ENCODE data around the gene MYLK.

DNA sequence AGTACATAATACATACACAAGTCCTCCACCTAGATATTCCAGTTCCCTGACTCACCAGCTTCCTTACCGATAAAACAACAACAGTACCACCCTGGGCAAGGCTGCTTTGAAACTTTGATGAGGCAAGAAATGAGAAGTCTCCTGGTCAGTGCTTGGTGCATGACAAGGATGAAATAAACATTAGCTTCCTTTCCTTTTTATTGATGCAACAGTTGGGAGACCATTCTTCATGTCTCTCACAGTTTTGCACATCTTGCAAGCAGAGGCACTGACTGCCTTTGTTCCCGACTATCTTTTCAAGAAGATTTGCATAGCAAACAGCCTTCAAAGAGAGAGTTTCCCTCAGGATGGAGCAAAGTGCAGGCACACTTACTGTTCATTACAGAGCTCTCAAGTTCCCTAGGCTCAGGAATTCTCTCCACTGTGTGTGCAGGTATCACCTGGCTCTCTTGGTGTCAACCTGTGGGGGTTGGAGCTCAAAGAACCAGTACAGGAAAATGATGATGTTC is 65.2 kb downstream of the MYLK start:
- TF ChIP-seq, protein P1, sequence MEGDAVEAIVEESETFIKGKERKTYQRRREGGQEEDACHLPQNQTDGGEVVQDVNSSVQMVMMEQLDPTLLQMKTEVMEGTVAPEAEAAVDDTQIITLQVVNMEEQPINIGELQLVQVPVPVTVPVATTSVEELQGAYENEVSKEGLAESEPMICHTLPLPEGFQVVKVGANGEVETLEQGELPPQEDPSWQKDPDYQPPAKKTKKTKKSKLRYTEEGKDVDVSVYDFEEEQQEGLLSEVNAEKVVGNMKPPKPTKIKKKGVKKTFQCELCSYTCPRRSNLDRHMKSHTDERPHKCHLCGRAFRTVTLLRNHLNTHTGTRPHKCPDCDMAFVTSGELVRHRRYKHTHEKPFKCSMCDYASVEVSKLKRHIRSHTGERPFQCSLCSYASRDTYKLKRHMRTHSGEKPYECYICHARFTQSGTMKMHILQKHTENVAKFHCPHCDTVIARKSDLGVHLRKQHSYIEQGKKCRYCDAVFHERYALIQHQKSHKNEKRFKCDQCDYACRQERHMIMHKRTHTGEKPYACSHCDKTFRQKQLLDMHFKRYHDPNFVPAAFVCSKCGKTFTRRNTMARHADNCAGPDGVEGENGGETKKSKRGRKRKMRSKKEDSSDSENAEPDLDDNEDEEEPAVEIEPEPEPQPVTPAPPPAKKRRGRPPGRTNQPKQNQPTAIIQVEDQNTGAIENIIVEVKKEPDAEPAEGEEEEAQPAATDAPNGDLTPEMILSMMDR (IDR thresholded peaks at IDR 0.05): no peak
- TF ChIP-seq POLR2A (IDR thresholded peaks at IDR 0.05) (no peak), EP300 (IDR thresholded peaks at IDR 0.05) (no peak)

All from tibial nerve (tissue), 4 donors.